GM18499 (cell line): Measurements from ENCODE around the gene UNC5C.

ENCODE experiments used
- ATAC-seq: cut with Tn5 transposase; IDR thresholded peaks from one replicate; pipeline ENCODE4 v1.9.1; 2021; ENCODE audit warnings: moderate number of reproducible peaks; ENCODE audit not compliant: insufficient read depth, unreplicated experiment

Gene UNC5C

GRCh38 chr4:95548738-95549245 lies at the start of gene UNC5C:
Gene UNC5C, minus strand, starts transcription at chr4:95548973.
- no peak for ATAC-seq

- no peak for ATAC-seq
Observed at GRCh38 chr4:95596676-95597075, 47.9 kb upstream of the UNC5C start.

GRCh38 chr4:95594629-95595028 lies 45.9 kb upstream of the UNC5C start:
- no peak for ATAC-seq

GRCh38 chr4:95594013-95594412 lies 45.2 kb upstream of the UNC5C start:
- ATAC-seq: no peak

- ATAC-seq: no peak
Observed at GRCh38 chr4:95591278-95591677, 42.5 kb upstream of the UNC5C start.

- ATAC-seq: no peak
Observed at GRCh38 chr4:95590615-95591014, 41.8 kb upstream of the UNC5C start.

GRCh38 chr4:95585016-95585695 lies 36.4 kb upstream of the UNC5C start:
- ATAC-seq: no peak

- no peak for ATAC-seq
Observed at GRCh38 chr4:95580226-95580625, 31.5 kb upstream of the UNC5C start.

- ATAC-seq: no peak
Observed at GRCh38 chr4:95572304-95572991, 23.7 kb upstream of the UNC5C start.

GRCh38 chr4:95571577-95571976 lies 22.8 kb upstream of the UNC5C start:
- no peak for ATAC-seq

- no peak for ATAC-seq
Observed at GRCh38 chr4:95563638-95564337, 15.0 kb upstream of the UNC5C start.

- no peak for ATAC-seq
Observed at GRCh38 chr4:95560774-95561173, 12.0 kb upstream of the UNC5C start.

GRCh38 chr4:95556207-95556859 lies 7.6 kb upstream of the UNC5C start:
- ATAC-seq: no peak

- ATAC-seq: no peak
Observed at GRCh38 chr4:95552942-95553550, 4.3 kb upstream of the UNC5C start.

- ATAC-seq: no peak
Observed at GRCh38 chr4:95551653-95552052, 2.9 kb upstream of the UNC5C start.

GRCh38 chr4:95550115-95550987 lies 1.6 kb upstream of the UNC5C start:
- no peak for ATAC-seq

- peak; percentile 98 for ATAC-seq
Observed at GRCh38 chr4:95549246-95550114, 707 bp upstream of the UNC5C start.

- no peak for ATAC-seq
Observed at GRCh38 chr4:95547715-95548471, 880 bp downstream of the UNC5C start.
